Panc1 (cell line): ENCODE measurements around the gene NPC1L1.

ENCODE experiments used
- CTCF ChIP-seq: fragments of 450-650 bp; IDR thresholded peaks from 2 replicates; pipeline ENCODE4 v1.5.1; 2017; ENCODE audit warnings: mild to moderate bottlenecking
- REST ChIP-seq, 2 experiments: IDR thresholded peaks; 2 replicates each; pipeline ENCODE4 v1.6.1; 2011 to 2012; ENCODE audit warnings: low read depth in 2 of 2, control low read depth in 1 of 2, low read length in 1 of 2, mild to moderate bottlenecking in 1 of 2, moderate library complexity in 1 of 2; ENCODE audit not compliant: insufficient read depth in 1 of 2
- SIN3A ChIP-seq: IDR thresholded peaks from 2 replicates; pipeline ENCODE4 v1.6.1; 2012; ENCODE audit warnings: low read depth, mild to moderate bottlenecking, low read length, moderate library complexity, borderline replicate concordance; ENCODE audit not compliant: insufficient read depth
- TCF7L2 ChIP-seq: IDR thresholded peaks from 2 replicates; pipeline ENCODE4 v1.6.1; 2011; ENCODE audit warnings: mild to moderate bottlenecking, low read depth, low read length, inconsistent platforms

- no peak for TF ChIP-seq CTCF
- no peak for TF ChIP-seq REST (IDR thresholded peaks at IDR 0.05; ENCODE audit: insufficient read depth in 1 of 2, low read depth in 2 of 2, low read length in 1 of 2)
- TF ChIP-seq TCF7L2 = no peak
- no peak for TF ChIP-seq SIN3A
Measured at GRCh38 chr7:44467217-44467548, 73.9 kb downstream of the NPC1L1 start.
